Adrenal gland (tissue), 5 donors: ENCODE measurements around the gene MAPRE3.

Experiments
- CTCF ChIP-seq, 6 experiments: fragments of 450-650 bp in 4 of 6; fragments of 200-600 bp in 2 of 6; sonication (generic) in 1 of 6; IDR thresholded peaks; 1 replicate in 5 of 6; 2 replicates in 1 of 6; pipeline versions ENCODE4 v1.5.1 to v1.8.0; 2016 to 2021; ENCODE audit warnings: antibody characterized with exemption in 6 of 6, mild to moderate bottlenecking in 2 of 6, moderate library complexity in 1 of 6
- POLR2A ChIP-seq, 2 donors: fragments of 450-650 bp; IDR thresholded peaks; one replicate each; pipeline ENCODE4 v1.6.1; 2017; ENCODE audit warnings: antibody characterized with exemption in 2 of 2, mild to moderate bottlenecking in 2 of 2, moderate library complexity in 1 of 2
- donor health status: DM: no; HTN: no; CAD: no.

GRCh38 chr2:27067385-27067784, 96.9 kb downstream of the MAPRE3 start:
- no peak for TF ChIP-seq POLR2A (IDR thresholded peaks at IDR 0.05)
- no peak for TF ChIP-seq CTCF (IDR thresholded peaks at IDR 0.05)
